GM19463 (cell line): Measurements from ENCODE around the gene LY6G6F.
A peak's percentile ranks its signal among the peaks of the same experiment; 100 is the strongest.

Experiments
- ATAC-seq: cut with Tn5 transposase; IDR thresholded peaks from one replicate; pipeline ENCODE4 v1.9.1; 2021; ENCODE audit warnings: mild to moderate bottlenecking, moderate library complexity; ENCODE audit not compliant: unreplicated experiment

Gene LY6G6F

DNA sequence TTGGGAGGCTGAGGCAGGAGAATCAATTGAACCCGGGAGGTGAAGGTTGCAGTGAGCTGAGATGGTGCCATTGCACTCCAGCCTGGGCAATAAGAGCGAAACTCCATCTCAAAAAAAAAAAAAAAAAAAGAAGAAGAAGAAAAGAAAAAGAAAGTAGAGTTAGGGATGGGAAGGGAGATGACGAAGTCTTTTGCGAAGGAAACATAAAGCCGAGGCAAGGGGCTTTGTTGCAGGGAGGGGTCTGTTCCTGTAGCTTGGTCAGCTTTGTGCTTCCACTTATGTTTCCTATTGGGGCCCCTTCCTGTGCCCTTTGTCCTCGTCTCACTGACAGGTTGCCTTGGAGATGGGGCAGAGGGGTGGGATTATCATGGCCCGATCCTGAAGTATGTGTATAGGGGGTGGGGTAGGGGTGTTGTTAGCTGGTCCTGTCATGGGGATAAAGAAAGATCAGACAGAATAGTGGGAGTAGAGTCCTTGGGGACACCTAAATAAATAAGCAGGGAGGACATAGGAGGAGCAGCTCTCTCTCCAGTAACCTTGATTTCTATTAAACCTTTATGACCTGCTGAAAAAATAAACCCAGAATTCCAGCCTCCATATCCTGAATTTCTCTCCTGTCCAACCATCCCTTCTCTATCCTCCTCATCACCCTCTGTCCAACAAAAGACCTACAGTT is 30.8 kb downstream of the LY6G6F start:
- ATAC-seq: no peak

DNA sequence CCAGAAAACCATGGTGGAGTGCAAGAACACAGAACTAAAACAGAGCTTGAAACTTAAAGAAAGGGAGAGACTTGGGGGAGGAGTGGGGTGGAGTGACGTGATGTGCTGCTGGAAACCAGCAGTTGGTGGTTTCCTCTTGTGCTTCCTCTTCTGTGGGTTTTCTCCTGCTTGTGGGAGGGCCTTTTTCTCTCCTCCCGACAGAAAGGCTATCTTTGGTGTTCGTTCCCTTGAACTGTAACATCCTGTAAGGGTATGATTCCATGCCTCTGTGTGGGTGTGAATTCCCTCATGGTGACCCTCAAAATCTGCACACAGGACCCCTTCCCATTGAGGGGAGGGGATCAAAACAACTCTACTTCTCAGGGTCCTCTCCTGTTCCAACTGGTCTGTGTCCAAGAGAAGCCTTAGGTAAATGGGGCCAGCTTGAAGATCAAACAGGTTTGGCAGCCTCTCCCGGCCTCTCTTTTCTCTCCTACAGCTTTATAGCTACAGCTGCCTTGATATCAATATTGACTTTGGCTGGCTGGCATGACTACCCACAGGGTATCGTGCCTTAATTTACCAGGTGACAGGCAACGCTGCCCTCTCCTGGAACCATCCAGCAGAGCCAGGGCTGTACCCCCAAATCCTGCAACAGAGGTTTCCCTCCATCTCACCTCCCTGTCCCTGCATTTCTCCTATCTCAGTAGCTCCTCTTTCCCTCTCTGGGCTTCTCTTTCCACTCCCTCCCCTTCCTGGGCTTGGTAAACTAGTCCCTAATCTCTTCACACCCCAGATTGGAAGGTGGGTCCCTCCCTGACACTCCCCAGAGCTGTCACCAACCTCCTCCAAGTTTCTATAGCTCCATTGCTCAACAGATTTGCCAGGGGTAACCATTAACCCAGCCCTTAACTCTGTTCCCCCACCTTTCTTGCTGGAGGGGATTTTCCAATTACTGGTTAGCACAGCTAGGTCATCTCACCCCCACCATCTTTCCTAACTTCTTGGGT is 31.6 kb downstream of the LY6G6F start:
- no peak for ATAC-seq

DNA sequence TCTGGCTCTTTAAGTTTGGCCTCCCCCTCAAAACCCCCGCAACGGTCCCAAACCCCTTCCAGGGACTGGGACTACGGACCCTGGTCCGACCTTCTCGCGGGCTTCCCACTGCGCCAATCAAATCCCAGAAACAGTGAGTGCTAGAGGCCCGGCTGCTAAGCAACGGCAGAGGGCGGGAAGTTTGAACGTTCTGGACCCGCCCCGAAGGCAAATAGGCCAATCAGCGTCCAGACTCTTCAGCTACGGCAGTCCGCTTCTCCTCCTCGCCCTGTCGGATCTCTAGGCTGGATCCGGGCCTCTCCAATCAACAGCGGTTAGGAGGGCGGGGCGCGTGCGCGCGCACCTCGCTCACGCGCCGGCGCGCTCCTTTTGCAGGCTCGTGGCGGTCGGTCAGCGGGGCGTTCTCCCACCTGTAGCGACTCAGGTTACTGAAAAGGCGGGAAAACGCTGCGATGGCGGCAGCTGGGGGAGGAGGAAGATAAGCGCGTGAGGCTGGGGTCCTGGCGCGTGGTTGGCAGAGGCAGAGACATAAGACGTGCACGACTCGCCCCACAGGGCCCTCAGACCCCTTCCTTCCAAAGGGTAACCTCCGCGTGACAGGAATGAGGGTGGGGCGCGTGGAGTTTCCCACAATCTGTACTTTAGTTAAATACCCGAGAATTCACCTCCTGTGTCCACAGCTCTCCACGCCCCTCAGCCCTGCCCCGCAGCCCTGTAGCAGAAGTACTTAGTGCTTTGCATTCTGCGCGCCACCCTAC is 33.2 kb downstream of the LY6G6F start, which contains the start of gene MSH5:
Gene MSH5 (plus strand): TSS at position 367 of the 758 bp plus-strand sequence. CDS start 462 bp downstream, outside the sequence.
- ATAC-seq: peak; percentile 67

DNA sequence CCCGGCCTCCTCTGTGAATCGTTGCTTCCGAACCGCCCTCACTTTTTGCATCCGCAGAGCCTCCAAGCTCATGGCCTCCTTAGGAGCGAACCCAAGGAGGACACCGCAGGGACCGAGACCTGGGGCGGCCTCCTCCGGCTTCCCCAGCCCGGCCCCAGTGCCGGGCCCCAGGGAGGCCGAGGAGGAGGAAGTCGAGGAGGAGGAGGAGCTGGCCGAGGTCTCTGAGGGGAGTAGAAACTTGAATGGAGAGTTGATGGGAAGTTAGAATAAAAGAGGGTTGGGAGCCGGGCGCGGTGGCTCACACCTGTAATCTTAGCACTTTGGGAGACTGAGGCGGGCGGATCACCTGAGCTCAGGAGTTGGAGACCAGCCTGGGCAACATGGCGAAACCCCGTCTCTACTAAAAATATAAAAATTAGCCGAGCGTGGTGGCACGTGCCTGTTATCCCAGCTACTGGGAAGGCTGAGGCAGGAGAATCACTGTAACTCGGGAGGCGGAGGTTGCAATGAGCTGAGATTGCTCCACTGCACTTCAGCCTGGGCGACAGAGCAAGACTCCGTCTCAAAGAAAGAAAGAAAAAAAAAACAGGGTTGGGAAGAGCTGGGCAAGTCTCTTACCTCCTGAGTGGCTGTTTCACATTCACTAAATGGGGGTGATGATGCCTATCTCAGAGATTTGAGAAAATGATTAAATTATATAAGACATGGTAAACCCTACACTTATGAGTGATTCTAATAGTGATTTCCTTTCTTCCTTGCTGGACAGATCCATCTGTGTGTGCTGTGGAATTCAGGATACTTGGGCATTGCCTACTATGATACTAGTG is 33.9 kb downstream of the LY6G6F start:
- ATAC-seq: no peak

DNA sequence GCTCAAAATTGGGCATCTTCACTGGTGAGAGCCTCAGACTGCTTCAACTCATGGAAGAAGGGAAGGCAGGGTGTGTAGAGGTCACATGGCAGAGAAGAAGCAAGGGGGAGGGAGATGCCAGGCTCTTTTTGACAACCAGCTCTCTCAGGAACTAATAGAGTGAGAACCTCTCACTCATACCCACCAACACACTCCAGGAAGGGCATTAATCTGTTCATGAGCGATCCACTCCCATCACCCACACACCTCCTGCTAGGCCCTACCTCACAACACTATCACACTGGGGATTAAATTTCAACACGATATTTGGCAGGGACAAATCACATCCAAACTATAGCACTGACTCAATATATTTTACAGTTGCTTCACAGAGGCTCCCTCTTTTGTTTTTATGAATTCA is 35.1 kb downstream of the LY6G6F start:
- ATAC-seq: no peak

DNA sequence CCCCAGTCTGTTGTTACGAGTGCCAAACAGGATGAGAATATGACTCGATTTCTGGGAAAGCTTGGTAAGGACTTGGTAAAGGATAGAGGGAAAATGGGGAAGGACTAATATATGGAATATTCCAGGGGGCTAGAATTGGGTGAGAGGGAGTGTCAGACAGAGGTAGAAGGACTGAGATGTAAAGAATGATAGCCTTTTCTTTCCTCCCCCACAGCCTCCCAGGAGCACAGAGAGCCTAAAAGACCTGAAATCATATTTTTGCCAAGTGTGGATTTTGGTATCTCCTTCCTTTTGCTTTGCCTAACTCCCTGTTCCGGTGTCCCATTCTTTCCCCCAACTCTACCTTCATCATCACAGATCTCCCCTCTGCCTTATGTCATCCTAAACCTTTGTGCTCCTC is 36.2 kb downstream of the LY6G6F start:
- no peak for ATAC-seq

DNA sequence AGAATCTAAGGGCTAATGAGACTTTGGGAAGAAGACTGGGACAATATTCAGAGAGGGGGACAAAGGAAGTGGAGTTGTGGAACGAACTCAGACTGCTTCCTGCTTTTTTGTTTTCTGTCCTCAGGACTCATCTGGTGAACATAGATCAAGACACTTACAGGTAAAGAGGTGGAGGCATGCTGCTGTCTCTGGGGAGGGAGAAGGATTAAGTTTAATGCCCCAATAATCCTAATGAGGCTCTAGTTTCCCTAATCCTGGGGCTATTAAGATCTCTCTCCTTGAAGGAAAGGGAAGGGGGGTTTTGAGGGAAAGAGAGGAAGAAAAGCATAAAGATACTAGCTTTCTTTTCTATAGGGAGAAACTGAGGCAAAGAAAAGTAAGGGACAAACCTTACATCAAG is 37.8 kb downstream of the LY6G6F start:
- no peak for ATAC-seq

DNA sequence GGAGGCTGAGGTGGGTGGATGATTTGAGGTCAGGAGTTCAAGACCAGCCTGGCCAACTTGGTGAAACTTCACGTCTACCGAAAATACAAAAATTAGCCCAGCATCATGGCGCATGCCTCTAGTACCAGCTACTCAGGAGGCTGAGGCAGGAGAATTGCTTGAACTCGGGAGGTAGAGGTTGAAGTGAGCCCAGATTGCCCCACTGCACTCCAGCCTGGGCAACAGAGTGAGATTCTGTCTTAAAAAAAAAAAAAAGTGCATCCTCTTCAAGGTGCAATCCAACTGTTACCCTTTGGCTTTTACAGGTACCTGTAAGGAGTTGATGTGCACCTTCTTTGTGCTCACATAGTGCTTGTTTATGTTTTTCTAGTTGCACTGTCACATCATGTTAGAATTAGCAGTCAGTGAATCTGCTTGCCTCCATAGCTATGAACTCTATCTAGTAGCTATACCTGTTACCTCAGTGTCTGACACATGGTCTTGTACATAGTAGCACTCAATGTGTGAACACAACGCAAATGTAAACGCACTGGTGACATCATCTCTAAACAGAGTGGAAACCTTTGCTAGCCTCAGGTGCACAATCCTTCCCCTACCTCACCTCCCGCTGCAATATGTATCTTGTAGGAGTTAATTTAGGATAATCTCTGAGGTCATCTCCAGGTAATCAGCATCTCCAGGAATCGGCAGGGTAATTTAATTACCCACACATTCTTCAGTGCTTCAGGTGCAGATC is 42.8 kb downstream of the LY6G6F start:
- ATAC-seq: no peak

DNA sequence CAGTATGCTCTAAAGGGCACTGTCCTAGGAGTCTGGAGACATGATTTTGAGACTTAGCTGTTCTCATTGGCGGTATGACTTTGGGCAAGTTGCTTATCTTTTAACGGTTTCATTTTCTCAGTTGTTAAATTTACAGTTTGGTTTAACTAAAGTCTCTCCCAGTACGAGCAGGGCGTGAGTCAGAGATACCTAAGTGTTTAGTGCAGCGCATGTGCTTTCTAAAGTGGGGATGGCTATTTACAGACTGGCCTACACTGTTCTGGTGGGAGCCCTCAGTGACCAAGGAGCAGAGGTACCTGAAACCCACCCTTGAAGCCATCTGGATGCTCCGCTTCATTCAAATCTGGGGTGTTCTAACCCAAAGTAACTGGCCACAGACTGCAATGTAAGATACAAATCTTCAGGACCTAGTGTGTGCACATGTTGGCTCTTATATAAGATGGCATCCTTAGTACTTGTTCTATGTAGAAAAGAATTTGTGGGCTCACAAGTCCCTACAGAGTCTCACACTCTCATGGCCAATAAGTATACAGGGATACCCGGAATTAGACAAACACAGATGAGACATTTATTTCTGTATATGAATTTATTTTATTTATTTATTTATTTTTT is 43.9 kb downstream of the LY6G6F start:
- ATAC-seq: no peak

DNA sequence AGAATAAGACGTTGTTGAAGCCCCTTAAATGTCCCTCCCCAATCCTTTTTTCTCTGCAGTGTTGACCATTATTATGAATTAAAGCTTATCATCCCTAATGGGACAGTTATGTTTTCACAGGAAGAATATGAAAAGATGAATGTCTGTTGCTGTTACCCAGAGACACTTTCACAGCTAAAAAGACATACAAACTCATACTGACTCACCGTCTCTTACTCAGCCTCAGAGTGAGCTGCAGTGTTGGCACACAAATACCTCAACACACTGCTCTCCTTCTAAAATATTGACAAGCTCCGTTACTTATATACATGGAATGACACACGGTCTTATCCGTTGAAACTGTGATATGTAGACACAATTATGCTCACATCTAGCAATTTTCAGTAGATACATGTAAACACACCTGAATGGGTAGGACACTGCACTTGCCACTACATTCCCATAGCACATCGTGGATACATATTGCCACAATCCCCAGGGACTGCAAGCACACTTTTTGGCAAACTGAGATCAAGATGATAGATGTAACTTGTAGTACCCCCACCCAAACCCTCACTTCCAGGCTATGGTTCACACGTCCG is 46.2 kb downstream of the LY6G6F start:
- ATAC-seq: no peak

DNA sequence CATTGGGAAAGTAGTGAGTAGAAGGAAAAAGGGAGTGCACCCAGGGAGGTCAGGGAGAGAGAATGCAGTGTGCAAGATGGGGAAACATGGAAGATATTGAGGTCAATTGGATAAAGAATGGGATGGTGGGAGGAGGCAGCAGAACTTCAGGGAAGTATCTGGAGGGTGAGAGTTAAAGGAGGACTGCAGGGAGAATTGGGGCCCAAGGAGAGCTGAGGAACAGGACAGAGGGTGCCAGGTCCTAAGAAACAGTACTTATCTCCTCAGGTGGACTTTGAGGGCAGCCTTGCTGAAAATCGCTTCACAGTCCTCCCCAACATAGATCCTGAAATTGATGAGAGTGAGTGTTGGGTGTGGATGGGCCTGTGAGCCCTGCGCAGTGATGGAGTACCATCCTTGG is 51.6 kb downstream of the LY6G6F start:
- ATAC-seq: no peak
